Body of pancreas (tissue), 4 donors: ENCODE measurements around the gene ZNF430.

Source experiments
- CTCF ChIP-seq, 7 experiments: fragments of 450-650 bp in 4 of 7; fragments of 200-600 bp in 3 of 7; sonication (generic) in 3 of 7; IDR thresholded peaks; one replicate each; pipeline ENCODE4 v1.5.1; 2016 to 2019; ENCODE audit warnings: antibody characterized with exemption in 7 of 7
- POLR2A ChIP-seq, 3 donors: fragments of 450-650 bp; IDR thresholded peaks; one replicate each; pipeline ENCODE4 v1.6.1; 2016; ENCODE audit warnings: antibody characterized with exemption in 3 of 3, mild to moderate bottlenecking in 2 of 3

GRCh38 chr19:21047716-21048115 is 27.3 kb downstream of the ZNF430 start:
- TF ChIP-seq CTCF (IDR thresholded peaks at IDR 0.05) = no peak
- TF ChIP-seq POLR2A (IDR thresholded peaks at IDR 0.05) = no peak
